Muscle layer of colon (tissue), 2 donors: ENCODE data around the gene HSP90B1.

Source experiments
- H3K27ac ChIP-seq: one replicate; pipeline ENCODE4 v1.7.0; 2013; ENCODE audit warnings: low read depth, mild to moderate bottlenecking, low read length, moderate library complexity
- H3K27me3 ChIP-seq, 2 donors: one replicate each; pipeline ENCODE4 v1.7.0; 2013; ENCODE audit warnings: low read length in 2 of 2, mild to moderate bottlenecking in 2 of 2; ENCODE audit not compliant: insufficient read depth in 2 of 2, control insufficient read depth in 1 of 2
- H3K36me3 ChIP-seq: one replicate; pipeline ENCODE4 v1.7.0; 2013; ENCODE audit warnings: mild to moderate bottlenecking, low read length; ENCODE audit not compliant: insufficient read depth
- H3K4me1 ChIP-seq: one replicate; pipeline ENCODE4 v1.7.0; 2013; ENCODE audit warnings: mild to moderate bottlenecking, low read length; ENCODE audit not compliant: insufficient read depth
- H3K4me3 ChIP-seq, 2 donors: one replicate each; pipeline ENCODE4 v1.7.0; 2013; ENCODE audit warnings: low read length in 2 of 2, low read depth in 1 of 2, mild to moderate bottlenecking in 1 of 2, moderate library complexity in 1 of 2
- H3K9ac ChIP-seq: one replicate; pipeline ENCODE4 v1.7.0; 2013; ENCODE audit warnings: low read length
- H3K9me3 ChIP-seq: one replicate; pipeline ENCODE4 v1.7.0; 2013; ENCODE audit warnings: mild to moderate bottlenecking, low read length
- donor health status: abdominal sarcoma.
- donor health status: Adenocarcinoma of cecum.

HSP90B1 gene

GRCh38 chr12:103986829-103987228, 56.6 kb downstream of the HSP90B1 start:
- no peak overlapping the region for H3K4me3 ChIP-seq

GRCh38 chr12:103994235-103994634, 64.0 kb downstream of the HSP90B1 start:
- Histone ChIP-seq H3K27me3 (no peaks in the 10 kb centered on the region), H3K9ac (no peak overlapping the region), H3K9me3 (no peaks in the 10 kb centered on the region), H3K36me3 (peaks cover 5% of the 10 kb centered on the region), H3K4me1 (no peaks in the 10 kb centered on the region), H3K4me3 (no peak overlapping the region), H3K27ac (no peak overlapping the region)

More at GRCh38 chr12:103986829-103987228, 56.6 kb downstream of the HSP90B1 start:
- Histone ChIP-seq H3K4me1 (no peaks in the 10 kb centered on the region), H3K9ac (no peak overlapping the region), H3K36me3 (peaks cover 49% of the 10 kb centered on the region), H3K9me3 (no peaks in the 10 kb centered on the region), H3K27ac (no peak overlapping the region), H3K27me3 (no peaks in the 10 kb centered on the region)

GRCh38 chr12:103996595-103996994, 66.4 kb downstream of the HSP90B1 start:
- H3K9me3 ChIP-seq = no peaks in the 10 kb centered on the region
- no peak overlapping the region for H3K4me3 ChIP-seq
- H3K9ac ChIP-seq = no peak overlapping the region
- H3K36me3 ChIP-seq = no peaks in the 10 kb centered on the region
- H3K4me1 ChIP-seq = no peaks in the 10 kb centered on the region
- no peak overlapping the region for H3K27ac ChIP-seq
- no peaks in the 10 kb centered on the region for H3K27me3 ChIP-seq

- Histone ChIP-seq H3K4me3 (no peak overlapping the region), H3K9me3 (no peaks in the 10 kb centered on the region), H3K36me3 (no peaks in the 10 kb centered on the region), H3K27ac (no peak overlapping the region), H3K27me3 (no peaks in the 10 kb centered on the region), H3K4me1 (no peaks in the 10 kb centered on the region), H3K9ac (no peak overlapping the region)
Observed at GRCh38 chr12:103997286-103997900, 67.2 kb downstream of the HSP90B1 start.
